ENCODE results near the gene ATP2C1.
A peak's percentile ranks its signal among the peaks of the same experiment; 100 is the strongest.

The ATP2C1 gene

GRCh38 chr3:130981469-130981868 lies 87.6 kb downstream of the ATP2C1 start:
- no peak for DNase-seq (ENCODE audit: low spot score)

GRCh38 chr3:130990282-130990681 lies 96.4 kb downstream of the ATP2C1 start:
- no peak for DNase-seq (ENCODE audit: low spot score)

DNA sequence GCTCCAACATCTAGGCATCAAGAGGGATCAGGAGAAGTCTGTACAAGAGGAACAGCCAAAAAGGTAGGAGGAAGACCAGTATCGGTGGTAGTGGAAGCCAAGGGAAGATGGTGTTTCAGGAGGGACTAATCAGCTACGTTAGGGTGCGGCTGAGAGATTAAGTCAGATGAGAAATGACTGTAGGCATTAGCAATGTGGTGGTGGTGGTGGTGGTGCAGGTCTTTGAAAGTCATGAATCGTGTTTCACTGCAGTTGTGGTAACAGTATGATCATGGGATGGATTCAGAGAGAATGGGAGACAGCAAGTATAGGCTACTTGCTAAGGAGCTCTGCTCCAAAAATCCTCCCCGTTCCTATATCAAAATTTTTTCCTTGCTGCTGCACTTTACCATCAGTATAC lies 97.2 kb downstream of the ATP2C1 start:
- DNase-seq (ENCODE audit: low spot score) = no peak

DNA sequence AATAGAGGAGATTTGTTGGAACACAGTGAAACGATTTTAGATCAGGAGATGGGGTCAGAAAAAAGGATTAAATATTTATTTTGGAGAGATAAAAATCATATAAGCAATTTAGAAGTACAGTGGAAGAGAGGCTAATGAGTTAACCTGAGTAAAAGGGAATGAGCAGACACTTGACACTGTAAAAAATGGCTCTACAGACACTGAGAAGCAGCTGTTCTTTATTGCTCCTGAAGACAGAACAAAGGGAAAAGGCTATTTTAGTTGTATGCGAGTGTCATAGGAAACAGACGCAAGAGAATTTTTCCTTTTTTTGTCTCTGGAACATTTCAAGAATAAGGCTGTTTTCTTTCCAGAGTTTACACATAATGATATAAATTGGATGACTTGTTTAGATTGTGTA lies 98.5 kb downstream of the ATP2C1 start:
- no peak for DNase-seq (ENCODE audit: low spot score)

GRCh38 chr3:130997289-130997688 lies 103.4 kb downstream of the ATP2C1 start:
- DNase-seq (ENCODE audit: low spot score) = no peak

GRCh38 chr3:131001071-131001470 lies 107.2 kb downstream of the ATP2C1 start:
- DNase-seq (ENCODE audit: low spot score) = no peak

- DNase-seq (ENCODE audit: low spot score) = no peak
Measured at GRCh38 chr3:131004603-131005002, 110.7 kb downstream of the ATP2C1 start.

DNA sequence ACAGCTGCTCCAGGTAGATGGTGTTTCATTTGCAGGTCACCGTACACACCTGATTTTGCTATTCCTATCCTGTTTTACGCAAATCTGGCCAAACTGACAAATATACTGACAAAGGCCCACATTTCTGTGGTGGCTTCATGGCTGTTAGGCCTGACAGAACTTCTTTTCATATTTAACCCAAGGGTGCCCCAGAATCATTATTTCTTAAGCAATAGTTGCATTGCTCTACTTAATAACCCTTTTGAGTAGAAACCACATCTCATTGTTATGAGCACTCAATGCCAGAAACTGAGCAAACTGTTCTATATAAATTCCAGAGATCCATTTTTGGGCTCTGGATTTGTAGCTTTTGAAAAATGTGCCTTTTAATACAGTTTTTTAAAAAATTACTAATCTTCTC lies 113.4 kb downstream of the ATP2C1 start:
- DNase-seq (ENCODE audit: low spot score) = no peak

GRCh38 chr3:131007782-131008181 lies 113.9 kb downstream of the ATP2C1 start:
- no peak for DNase-seq (ENCODE audit: low spot score)

GRCh38 chr3:131008326-131008725 lies 114.4 kb downstream of the ATP2C1 start:
- no peak for DNase-seq (ENCODE audit: low spot score)

DNA sequence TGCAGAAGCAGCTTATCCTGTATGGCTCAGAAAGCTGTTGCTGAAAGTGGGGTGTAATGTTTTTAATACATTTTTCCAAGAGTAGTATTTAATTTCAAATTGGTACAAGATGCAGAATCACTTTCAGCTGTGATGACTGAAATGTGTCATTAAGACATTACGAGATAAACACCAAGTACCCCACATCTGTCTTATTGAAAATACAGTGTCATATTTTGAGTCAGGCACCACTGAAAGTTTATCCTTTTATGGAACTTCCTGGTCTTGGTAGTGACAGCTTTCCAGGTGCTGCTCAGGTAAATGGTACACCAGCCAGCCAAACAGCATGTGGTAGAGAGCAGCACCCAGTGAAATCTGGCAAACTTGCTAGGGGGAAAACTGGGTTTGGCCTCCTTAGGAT lies 115.8 kb downstream of the ATP2C1 start:
- DNase-seq (ENCODE audit: low spot score) = no peak

DNA sequence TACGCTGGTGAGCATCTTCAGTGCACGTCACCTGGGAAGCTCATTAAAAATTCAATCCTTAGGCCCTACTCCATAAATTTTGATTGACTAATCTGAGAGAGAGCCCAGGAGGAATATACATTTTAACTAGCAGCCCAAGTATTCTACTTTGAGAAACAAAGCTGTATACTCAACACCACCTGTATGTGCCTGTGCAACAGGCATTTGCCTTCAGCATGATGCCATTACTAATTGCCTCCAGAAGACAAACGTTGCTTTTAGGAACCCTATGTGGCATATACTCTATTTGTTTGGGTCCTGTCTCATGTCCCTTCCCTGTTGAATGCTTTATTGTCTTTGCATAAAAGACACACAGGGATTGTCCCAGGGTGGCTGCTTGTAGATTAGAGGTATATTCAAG lies 125.1 kb downstream of the ATP2C1 start:
- DNase-seq (ENCODE audit: low spot score) = no peak

DNA sequence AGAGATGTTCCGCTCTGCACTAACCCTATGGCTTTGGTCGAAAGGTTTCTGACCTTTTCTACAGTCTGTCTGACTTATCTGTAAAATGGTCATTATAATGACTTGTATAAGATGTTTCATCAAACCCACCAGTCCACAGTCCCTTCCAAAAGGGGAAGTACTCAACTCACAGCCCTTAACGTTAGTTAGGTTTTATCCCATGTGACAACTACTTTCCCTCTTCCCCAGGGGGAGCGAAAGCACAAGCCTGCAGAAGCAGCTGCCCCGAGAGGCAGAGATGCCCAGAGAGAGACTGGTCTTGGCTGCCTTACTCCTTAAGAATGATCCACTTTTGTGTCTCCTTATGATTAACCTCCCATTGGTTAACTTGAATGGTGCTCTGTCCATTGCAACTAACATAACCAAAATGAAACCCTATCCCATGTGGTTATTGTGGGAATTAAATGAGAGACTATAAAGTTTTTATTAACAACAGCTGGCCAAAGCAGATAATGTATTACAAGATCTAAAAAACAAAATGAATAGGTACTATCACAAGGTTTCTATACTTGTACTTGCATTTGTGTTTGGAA lies 126.3 kb downstream of the ATP2C1 start:
- no peak for DNase-seq (ENCODE audit: low spot score)

DNA sequence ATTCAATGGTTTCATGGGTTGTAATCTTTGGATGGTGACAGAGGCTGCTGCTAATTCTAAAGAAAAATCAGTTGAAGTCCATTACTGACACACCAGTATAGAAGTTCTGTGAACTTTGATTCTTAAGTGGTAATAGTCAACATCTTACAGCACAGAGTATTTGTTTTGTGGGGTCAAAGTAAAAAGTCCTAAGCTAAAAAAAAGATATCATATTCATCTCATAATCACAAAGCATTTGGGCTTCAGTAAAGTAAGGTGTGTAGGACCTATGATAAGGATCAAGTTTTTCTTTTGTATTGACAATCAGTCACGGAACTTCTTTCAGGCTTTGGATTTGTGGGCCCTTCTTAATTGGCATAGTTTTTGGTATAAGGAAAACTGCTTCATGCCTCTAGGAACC lies 131.7 kb downstream of the ATP2C1 start:
- DNase-seq (ENCODE audit: low spot score) = no peak

DNA sequence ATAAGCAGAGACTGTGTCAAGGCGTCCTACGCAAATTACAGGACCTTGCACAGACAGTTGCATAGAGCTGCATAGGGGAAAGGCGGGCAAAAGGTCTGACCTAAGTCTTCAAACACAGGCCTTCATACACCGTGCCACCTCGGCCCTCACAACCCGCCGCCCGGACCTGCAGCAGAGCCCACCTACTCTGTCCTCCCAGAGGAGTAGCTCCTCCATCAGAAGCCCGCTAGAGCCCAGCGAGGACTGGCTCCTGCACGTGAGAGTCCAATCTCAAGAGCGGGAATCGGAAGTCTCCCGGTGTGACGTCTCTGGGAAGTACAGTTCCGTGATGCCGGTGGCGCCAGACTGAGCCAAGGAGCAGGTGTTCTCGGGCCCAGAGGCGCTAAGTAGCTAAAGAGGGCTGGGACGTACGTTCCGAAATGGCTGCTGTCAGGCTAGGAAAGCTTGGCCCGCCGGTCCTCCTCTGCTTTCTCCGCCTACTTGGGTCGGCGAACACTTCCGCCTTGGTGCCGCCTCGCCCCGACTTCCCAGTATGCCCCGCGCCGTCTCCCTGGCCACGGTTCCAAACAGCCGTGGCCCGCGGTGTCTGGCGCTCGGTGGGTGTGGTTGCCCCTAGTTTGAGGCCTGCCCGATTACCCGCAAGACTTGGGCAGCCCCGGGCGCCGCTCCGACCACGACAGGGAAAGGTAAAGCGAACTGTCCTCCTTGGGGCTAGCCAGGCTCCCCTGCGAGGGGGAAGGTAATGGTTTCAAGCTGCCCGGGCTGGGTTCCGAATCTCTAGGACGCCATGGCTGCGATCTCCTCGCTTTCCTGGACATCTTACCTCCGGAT lies 132.7 kb downstream of the ATP2C1 start, which contains the start of the genes ASTE1 and NEK11:
Gene ASTE1, minus strand, starts transcription at position 505 of the 831 bp plus-strand sequence. CDS start 1,519 bp downstream, outside the sequence.
Gene NEK11, plus strand, starts transcription at position 557 of the 831 bp plus-strand sequence. CDS start 2,832 bp downstream, outside the sequence.
- peak; percentile 87 for DNase-seq (ENCODE audit: low spot score)

DNA sequence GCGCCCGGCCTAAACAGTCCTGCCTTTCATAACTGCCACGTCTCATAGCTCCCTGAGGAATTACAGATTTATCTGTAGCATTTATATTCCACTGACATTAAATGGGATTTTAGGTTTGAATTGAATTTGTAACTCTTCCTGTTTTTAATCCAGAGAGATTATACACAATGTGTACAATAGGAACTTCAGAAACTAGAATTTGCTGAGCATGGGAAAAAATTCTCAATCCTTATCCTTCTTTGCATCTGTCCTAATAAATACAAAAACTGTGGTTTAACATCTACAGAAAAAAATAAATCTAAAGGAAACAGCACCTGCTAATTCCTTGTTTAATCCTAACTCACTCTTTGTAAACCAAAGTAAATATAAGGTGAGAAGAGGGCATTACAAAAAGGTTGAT lies 135.0 kb downstream of the ATP2C1 start:
- DNase-seq (ENCODE audit: low spot score) = no peak

GRCh38 chr3:131031660-131032059 lies 137.8 kb downstream of the ATP2C1 start:
- DNase-seq (ENCODE audit: low spot score) = no peak

GRCh38 chr3:131033480-131034080 lies 139.7 kb downstream of the ATP2C1 start:
- peak; percentile 59 for DNase-seq (ENCODE audit: low spot score)

DNA sequence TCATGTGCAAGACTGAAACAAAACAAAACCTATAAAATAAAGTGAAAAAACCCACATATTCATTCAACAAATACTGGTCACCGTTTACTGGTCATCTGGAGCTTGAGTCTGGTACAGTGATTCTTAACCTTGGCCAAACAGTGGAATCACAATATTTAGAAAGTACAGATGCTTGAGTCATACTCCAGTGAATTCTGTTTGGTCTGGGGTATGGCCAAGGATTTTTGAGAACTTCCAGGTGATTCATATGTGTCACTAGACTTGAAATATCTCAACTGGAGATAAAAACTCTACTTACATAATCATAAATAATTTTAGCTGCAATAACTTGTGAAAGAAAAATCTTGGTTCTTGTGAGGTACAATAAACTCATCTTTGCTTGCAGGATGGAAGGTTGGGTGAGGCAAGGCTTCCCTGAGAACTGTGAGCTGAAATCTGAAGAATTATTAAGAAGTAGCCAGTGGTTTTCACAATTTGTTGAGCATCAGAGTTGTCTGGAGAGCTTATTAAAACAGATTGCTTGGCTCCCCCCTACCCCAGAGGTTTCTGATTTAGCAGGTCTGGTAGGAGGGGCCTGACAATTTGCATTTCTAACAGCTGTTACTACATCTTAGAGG lies 142.4 kb downstream of the ATP2C1 start:
- no peak for DNase-seq (ENCODE audit: low spot score)

DNA sequence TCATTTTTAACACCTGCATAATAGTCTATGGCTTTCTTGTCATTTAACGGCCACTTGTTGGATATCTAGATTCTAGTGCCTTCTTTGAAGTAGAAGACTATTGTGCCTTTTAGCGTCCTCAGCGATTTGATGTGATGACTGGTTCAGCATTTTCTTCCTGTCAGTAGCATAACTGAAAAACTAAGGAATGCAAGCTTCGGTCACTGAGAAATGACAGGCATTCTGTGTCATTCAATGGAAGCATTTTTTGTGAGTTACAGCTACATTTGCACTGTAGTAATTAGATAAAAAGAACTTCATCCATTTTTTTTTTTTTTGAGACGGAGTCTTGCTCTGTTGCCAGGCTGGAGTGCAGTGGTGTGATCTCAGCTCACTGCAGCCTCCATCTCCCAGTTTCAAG lies 143.1 kb downstream of the ATP2C1 start:
- DNase-seq (ENCODE audit: low spot score) = no peak

GRCh38 chr3:131038326-131038725 lies 144.4 kb downstream of the ATP2C1 start:
- no peak for DNase-seq (ENCODE audit: low spot score)

GRCh38 chr3:131042271-131042985 lies 148.5 kb downstream of the ATP2C1 start:
- DNase-seq (ENCODE audit: low spot score) = peak; percentile 66
